CD4-positive, alpha-beta T cell treated with Interleukin-17A for 4 hours (primary cell): ENCODE data around the gene EYA4.

Source experiments
- DNase-seq: peaks from one replicate; pipeline ENCODE4 v3.0.0-alpha.2; 2020; ENCODE audit warnings: mixed read lengths

Gene EYA4, protein sequence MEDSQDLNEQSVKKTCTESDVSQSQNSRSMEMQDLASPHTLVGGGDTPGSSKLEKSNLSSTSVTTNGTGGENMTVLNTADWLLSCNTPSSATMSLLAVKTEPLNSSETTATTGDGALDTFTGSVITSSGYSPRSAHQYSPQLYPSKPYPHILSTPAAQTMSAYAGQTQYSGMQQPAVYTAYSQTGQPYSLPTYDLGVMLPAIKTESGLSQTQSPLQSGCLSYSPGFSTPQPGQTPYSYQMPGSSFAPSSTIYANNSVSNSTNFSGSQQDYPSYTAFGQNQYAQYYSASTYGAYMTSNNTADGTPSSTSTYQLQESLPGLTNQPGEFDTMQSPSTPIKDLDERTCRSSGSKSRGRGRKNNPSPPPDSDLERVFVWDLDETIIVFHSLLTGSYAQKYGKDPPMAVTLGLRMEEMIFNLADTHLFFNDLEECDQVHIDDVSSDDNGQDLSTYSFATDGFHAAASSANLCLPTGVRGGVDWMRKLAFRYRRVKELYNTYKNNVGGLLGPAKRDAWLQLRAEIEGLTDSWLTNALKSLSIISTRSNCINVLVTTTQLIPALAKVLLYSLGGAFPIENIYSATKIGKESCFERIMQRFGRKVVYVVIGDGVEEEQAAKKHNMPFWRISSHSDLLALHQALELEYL

DNA sequence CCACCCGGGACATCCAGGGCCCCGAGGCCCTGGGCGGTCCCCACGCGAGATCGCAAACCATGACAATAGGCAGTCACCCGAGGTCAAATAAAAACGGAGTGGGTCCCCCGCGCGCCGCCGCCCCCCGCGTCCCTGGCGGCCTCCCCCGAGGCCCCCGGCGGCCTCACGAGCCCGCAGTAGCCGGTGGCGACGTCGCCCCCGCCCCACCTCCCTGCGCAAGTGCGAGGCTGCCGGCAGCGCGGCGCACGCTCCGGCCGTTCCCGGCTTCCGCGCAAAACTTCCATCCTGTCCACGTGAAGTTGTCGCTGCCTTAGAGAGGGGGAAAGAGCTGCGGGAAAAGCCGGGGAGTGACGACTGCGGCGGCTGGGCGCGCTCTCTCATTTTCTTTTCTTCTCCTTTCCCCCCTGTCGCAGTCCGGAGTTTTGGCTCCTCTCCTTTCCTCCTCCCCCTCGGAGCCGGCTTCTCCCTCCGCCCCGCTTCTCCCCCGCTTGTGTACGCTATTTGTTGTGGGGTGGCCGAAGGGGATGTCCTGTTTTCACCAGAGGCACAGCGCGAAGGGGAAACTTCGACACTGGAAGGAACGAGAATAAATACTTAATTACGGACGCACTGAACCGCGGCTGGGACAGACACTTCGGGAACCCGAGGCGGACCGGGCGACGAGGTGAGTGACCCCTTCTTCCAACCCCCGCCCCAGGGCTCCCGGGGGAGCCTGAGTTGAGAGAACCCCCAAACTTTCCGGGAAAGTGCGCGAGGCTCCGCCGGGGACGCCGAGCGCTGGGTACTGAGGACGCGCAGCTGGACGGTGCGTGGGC lies at the start of gene EYA4:
Gene EYA4, plus strand, starts transcription at position 272 of the 815 bp plus-strand sequence. CDS start 33,424 bp downstream, outside the sequence.
- no peak for DNase-seq

DNA sequence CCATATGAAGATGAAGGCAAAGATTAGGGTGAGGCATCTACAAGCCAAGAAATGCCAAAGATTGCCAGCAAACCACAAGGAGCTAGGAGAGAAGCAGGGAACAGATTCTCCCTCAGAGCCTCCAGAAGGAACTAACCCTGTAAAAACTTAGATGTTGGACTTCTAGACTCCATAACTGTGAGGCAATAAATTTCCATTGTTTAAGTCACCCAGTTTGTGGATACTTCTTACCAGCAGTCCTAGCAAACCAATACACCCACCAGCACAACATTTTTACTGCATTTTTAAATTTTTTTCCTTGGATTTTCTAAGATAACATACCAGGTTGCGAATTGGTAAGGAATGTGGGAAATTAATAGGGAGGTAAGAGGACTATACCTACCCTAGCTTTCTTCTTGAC lies 47.8 kb upstream of the EYA4 start:
- DNase-seq: no peak

DNA sequence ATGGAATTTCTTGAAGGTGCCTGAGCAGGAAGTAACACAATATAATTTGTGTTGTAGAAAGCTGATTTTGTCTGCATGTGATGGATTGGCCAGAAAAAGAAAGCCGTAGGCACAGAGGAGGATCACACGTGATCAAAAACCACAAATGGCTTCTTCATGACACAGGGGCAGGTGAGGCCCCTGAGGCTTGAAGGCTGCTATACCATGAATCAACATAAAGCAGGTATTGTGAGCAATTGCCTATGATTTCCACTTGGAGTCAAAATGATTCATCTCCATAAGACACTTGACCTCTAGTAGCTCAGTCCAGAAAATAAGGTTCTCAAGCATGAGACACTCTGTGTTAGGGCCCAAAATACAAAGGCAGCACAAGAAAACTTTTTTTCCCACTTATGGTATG lies 42.4 kb upstream of the EYA4 start:
- no peak for DNase-seq

DNA sequence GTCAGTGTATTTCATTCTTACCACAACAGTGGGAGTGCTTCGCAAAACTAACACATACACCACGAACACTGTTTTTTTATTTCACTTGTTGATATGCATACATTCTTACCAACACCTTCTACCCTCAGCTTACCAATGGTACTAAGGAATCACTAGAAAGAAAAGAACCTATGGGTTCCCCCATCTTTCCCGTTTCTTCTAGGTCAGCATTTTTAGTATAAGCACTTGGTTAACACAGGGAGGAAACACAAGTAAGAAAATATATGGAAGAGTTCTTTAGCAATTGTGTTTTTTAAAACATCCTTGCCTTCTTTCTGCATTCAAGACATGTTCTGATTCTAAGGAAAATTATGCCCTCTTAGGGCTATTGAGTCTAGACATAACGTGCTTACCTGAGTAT lies 39.9 kb upstream of the EYA4 start:
- DNase-seq: no peak

DNA sequence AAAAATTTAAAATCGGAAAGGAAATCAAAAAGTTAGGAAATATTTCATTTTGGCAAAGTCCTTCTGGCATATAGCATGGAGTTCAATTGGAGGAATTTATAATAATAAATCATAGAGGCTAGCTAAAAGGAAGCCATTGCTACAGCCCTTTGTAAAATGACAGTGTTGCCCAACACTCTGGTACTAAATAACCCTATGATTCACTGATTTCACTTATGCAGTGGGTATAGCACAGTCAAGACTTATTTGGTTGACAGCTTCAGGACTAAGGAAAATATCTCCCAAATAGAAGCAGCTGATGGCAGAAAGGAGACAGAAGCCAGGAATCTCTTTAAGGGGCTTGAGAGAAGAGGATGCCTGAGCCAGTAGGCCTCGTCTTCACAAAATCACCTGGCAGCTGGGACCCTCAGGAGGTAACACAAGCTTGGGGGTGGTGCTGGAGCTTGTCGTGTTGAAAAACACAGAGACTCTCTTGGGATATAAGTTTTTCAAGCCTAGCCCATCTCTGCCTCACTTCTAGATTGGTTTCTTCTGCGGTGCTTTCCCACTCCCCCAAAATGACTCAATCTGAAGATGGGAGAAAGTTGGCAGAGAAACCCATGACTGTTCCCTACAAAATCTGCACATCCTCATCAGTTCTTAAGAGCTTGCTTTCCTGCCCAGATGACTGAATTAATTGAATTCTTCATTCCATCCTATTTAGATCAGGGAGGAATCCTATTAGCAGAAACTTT lies 38.4 kb upstream of the EYA4 start:
- no peak for DNase-seq

DNA sequence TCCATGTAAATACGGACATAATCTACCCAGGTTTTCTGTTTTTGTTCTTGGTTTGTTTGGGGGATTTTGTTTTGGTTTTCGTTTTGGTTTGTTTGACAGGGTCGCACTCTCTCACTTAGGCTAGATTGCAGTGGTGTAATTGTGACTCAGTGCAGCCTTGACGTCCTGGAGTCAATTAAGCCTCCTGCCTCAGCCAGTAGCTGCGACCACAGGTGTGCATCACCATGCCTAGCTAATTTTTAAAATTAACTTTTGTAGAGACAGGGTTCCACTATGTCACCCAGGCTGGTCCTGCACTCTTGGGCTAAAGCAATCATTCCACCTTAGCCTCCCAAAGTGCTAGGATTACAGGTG lies 37.8 kb upstream of the EYA4 start:
- DNase-seq: no peak

DNA sequence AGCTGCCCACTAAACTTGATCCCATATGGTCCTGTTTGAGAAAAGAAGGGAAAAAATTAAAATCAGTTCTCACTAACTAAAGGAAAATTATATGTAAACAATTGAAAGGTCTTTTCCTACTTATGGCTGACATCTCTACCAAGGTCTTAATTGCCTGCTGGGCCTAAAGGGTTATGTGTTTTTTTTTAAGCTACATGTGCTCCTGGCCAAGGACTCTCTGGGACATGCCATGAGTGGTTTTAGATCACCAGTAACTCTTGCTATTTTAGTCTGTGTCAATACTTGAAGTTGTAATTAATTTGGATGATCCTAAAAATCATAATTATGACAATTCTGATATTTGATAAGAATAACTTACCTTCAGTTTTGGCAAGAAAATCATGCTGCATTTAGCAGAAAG lies 35.9 kb upstream of the EYA4 start:
- no peak for DNase-seq

DNA sequence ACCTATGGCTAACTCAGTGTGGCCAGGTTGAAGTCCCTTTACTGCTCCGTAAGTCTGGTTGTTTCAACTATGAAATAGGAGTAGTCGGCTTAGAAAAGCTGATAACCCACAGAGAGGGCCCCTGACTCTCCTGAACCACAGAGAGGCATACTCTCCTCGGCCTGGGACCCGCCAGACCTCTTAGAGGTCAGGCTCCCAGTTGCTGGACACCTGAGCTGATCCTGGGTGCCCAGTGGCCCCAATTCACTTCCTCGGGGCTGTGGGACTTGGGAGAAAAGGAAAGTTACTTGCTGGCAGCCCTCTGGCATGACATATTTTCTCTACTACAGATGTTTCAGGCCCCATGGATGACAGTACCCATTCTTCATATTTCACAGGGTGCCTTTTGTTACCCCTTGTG lies 34.2 kb upstream of the EYA4 start:
- no peak for DNase-seq

DNA sequence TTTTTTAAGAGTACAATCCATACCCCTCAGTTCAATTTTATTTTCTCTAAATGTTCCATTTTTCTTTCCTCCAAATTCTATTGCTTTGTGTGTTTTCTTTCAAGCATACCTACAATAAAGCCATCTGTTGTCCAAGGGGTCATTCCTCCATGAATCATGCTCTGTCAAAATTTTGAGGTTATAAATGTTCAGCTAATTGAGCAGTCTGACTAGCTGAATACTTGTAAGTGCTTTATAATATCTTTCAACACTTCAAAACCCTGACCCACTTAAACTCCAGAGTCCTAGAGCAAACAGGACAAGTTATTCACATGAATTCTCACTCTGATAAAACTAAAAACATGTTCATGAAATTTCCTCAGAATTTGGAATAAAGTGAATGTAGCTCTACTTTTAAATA lies 33.4 kb upstream of the EYA4 start:
- DNase-seq: no peak

DNA sequence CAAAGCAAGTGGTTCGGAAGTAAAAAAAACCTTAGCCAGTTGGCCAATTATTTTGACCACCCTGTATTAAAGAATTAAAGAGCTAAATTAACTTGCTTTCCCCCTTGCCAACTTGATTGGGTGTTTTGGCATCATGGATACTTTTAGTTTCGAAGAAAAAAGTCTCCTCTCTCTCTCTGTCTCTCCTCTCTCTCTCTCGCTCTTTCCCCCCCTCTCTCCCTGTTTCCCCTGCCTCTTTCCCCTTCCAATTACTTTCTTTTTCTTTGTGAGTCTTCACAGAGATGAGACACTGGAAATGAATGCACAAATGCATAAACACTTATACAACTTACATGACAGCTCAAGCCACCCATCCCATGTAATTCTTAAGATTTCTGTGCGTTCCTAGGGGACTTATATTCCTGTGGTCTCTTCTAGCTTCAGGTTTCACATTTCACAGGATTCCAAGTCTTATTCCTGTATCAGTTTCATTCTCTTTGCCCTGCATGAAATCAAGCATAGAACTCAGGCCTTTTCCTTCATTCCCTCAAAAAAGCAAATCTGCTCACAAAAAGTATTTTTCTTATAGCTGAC lies 32.9 kb upstream of the EYA4 start:
- no peak for DNase-seq

DNA sequence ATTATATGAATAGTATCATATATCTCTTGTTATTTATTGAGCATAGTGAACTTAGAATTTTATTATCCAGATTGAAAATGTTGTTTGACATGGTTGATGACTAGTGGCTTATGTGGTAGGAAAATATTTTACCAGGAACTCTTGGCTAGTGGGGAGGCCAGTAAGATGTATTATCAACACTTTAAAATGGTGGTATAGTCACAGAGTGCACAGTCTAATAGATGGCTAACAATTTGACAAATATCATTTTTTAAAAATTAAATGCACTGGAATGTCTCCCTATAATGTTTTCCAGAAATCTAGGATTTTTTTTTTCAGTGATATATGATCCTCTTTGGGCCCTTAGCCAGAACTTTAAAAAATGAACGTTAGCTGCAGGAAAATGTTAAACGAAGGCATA lies 26.9 kb upstream of the EYA4 start:
- DNase-seq: no peak

DNA sequence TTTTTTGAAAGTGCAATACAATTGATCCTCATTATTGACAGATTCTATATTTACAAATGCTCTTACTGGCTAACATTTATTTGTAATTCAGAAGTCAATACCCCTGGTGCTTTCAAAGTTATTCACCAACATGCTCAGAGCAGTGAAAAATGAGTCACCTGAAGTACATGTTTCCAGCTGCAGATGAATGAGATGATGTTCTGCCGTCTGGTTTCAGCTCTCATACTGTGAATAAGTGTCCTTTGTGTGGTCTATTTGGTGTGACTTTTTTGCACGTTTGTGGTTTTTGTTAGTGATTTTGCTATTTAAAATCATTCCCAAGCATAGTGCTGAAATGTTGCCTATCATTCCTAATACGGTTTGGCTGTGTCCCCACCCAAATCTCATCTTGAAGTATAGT lies 22.3 kb upstream of the EYA4 start:
- DNase-seq: no peak

DNA sequence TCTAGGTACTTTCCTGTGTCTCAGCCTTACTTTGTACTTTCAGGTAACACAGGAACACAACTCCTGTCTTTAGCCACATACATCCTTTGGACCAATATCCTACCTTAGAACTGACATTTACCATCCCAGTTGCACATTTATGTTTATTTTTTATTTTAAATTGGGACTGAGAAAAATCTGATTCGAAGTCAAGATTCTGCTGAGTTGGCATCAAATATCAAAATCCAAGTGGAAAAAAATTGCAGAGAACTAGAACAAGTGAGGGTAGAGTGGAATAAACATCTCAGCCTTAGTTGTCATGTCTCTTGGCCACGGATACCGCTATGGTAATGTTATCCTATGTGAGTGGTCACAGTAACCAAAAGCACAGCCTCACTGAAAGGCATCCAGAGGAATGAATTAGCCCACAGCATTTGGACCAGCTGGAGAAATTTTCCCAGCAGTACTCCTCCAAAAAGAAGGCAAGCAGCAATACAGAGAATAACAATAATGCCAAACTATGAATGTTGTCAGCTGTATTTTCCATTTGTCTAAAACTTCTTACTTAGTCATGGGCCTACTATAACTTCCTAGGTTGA lies 17.6 kb upstream of the EYA4 start:
- no peak for DNase-seq

DNA sequence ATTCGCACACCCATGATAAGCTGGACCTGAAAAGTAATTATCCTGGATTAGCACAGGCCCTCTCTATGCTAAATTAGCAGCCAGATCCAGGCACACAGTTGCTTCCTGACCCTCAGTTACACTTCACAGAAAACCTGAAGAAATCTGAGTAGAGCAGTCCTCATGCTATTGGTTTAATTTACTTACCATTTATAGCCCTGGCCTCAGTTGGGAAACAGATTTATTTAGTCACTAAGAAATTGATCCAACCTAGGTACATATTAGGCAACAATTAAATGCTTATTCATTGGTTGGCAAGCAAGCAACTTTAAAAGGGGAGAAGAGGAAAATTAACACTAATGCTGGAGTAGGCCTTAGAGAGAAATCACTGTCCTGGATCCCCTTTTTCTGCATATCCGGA lies 15.6 kb upstream of the EYA4 start:
- DNase-seq: no peak

DNA sequence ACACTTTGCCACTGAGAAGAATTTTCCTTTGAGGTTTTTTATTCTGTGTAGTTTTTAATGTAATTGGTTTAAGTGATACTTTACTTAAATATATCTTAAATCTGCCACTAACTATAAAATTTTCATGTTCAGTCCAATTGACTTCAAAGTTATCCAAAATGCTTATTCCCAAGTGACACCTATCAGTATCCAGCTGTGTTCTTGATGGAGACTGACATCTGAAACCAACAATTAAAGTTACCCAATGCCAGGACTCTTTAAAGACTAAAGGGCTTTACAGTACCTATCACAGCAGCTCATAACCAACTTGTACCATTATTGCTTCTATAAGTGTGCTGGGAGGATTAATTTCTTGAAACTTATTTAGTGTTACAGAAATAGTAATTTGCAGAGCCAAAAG lies 13.8 kb upstream of the EYA4 start:
- DNase-seq: no peak

DNA sequence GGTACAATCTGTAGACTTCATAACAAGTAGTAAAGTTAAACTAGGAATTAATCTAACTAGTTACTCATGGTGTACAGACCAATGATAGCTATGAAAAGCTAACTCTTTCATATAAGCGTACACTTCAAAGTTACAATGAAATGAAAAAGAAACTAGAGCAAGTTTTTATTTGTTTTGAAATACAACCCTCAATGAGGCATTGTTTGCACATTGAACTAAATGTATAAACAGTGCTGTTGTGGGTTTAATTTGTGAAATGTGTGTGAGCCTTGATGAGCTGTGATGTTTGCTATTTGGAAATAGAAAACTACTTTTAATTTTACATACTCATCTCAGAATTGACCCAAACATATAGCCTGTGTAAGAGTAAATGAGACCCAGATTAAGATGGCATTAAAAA lies 11.1 kb upstream of the EYA4 start:
- no peak for DNase-seq

DNA sequence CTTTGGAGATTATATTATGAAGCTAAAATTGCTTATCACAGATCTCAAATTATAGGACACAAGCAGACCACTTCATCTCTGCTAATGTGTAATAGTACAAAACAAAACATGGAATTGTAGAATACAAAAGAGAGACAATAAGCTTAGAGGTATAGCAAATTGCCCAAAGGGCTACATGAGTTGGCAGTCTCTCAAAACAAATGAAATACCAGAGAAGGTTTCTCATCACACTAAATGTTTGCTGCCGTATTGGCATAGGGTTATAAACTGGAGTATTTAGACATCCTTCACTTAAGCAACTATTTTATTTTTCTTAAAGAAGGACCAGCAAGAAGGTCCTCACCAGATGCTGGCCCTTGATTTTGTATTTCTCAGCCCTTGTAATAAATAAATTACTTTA lies 5.9 kb upstream of the EYA4 start:
- DNase-seq: no peak

DNA sequence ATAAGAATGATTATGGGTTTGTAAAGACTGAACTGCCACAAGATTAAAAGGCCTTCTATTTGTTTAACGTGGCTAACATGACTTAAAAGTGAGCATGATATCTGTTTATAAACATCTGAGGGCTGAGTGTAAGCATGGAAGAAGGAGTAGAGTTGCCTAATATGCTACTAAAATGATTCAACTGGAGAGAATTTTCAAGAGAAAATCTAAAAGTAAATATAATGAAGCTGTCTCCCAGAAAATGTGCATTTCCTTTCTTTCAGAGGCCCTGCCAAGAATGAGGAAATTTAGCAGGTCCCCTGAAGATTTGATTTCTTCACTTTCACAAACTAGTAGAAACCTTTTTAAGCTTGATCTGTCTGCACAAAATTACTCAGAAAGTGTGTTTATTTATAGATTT lies 4.2 kb upstream of the EYA4 start:
- DNase-seq: no peak

DNA sequence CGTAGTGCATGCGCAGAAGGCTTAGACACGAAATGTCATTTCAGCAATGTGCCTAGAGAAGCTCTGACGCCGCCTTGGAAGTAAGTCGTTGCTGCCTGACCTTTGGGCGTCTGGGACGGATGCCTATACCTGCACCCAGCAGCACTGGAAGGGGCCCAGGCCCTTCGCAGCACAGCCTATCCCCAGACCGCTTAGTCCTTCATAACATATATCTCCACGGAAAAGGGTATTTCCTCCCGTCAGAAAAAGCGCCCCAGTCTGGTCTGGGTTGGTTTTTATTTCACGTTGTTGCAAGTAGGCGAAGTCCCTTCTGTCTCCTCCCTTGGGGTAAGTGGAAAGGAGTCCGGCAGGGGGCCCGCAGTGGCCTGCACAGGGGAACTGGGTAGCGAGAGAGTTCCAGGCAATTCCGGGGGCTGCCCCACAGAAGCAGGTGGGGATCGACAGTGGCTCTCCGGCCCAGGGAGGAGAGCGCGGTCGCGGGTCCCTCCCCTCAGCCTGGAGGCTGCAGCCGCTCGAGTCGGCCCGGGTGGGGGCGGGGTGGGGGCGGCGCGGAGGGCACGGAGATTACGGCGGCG lies 559 bp upstream of the EYA4 start:
- DNase-seq: no peak

DNA sequence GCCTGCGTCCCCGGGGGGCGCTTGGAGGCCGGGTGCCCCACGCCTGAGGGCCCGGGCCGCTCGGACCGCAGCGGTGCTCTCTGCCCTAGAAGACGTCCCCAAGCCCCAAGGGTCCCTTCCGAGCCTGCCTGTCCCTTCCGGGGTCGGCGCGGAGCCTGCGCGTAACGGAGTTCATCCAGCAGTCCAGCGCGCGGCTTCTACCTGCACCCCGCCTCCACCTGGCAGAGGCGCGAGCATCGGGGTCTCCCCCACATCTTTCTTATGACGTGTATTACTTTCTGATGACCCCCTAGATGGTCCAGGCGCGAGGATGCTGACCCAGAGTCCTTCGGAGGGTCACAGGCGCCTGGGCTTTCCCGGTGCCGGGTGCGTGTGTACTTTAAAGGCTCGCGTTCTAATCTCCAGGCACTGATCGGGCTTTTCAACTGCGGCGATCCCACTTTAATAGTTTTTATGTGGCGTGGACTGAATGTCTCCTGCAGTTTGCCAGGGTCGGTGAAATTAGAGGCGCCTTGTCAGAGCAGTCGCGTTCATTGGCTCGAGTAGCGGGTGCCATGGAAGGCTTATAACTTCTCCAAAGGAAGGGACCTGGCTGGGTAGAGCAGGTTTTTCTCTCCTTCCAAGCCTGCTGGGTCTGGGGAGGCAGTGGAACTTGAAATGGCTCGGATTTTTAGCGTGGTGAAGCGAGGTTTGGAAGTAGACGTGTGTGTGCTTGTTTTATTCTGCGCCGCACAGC lies 912 bp downstream of the EYA4 start:
- DNase-seq: no peak
